SU-DHL-6 (cell line): ENCODE measurements around the gene RAPGEF4.

Source experiments
- CTCF ChIP-seq: fragments of 200-600 bp; sonication (generic); IDR thresholded peaks from one replicate; pipeline ENCODE4 v1.5.1; 2017; ENCODE audit warnings: antibody characterized with exemption, mild to moderate bottlenecking, low read length, moderate library complexity; ENCODE audit not compliant: insufficient read depth, poor library complexity, severe bottlenecking
- EZH2phosphoT487 ChIP-seq: fragments of 200-600 bp; sonication (generic), shearing (Covaris generic); conservative IDR thresholded peaks from 2 replicates; pipeline ENCODE4 v1.6.1; 2018; ENCODE audit warnings: mild to moderate bottlenecking, antibody characterized with exemption, low read length, moderate library complexity, mixed read lengths

- no peak for TF ChIP-seq CTCF
- no peak for TF ChIP-seq EZH2phosphoT487
These were observed 27.4 kb downstream of the RAPGEF4 start for GRCh38 chr2:172763079-172763478.
